SK-N-MC (cell line): ENCODE measurements around the gene ZBTB3.

Experiments
- DNase-seq: peaks from one replicate; pipeline ENCODE4 v3.0.0-alpha.2; 2011; ENCODE audit warnings: low read depth, low spot score
- H3K27ac ChIP-seq: fragments of 200-600 bp; sonication (generic); 2 replicates; pipeline ENCODE4 v1.5.1; 2016; ENCODE audit warnings: mixed run types
- H3K36me3 ChIP-seq: fragments of 200-600 bp; sonication (generic); 2 replicates; pipeline ENCODE4 v1.6.1; 2017; ENCODE audit warnings: antibody characterized with exemption, low read length, mixed read lengths; ENCODE audit not compliant: insufficient read depth
- H3K4me3 ChIP-seq: fragments of 200-600 bp; sonication (generic); 2 replicates; pipeline ENCODE4 v1.5.1; 2016
- H3K9ac ChIP-seq: fragments of 200-600 bp; sonication (generic); 2 replicates; pipeline ENCODE4 v1.8.0; 2017; ENCODE audit warnings: mixed run types, mixed read lengths; ENCODE audit not compliant: insufficient read length
- H3K9me3 ChIP-seq: fragments of 200-600 bp; sonication (generic); 2 replicates; pipeline ENCODE4 v1.6.1; 2017; ENCODE audit warnings: low read depth, mild to moderate bottlenecking, antibody characterized with exemption, low read length, moderate library complexity, mixed read lengths
- EZH2 ChIP-seq: fragments of 200-600 bp; sonication (generic); IDR thresholded peaks from one replicate; pipeline ENCODE4 v1.6.1; 2017; ENCODE audit warnings: antibody characterized with exemption
- FOXP2 ChIP-seq: optimal IDR thresholded peaks from 2 replicates; pipeline ENCODE3; 2011; ENCODE audit warnings: mild to moderate bottlenecking, moderate library complexity; ENCODE audit not compliant: insufficient read depth; ENCODE audit errors: extremely low read length, control extremely low read depth
- POLR2AphosphoS5 ChIP-seq: IDR thresholded peaks from 2 replicates; pipeline ENCODE4 v1.6.1; 2012; ENCODE audit warnings: mild to moderate bottlenecking, low read depth, low read length, borderline replicate concordance

Gene ZBTB3

GRCh38 chr11:62753736-62754603 is at the start of gene ZBTB3:
ZBTB3 (minus strand) TSS chr11:62754160; CDS start chr11:62753664, 496 bp downstream.
- peaks cover 4% of the 10 kb centered on the region; the same call in 1 of the 2 replicates for H3K36me3 ChIP-seq
- DNase-seq: peak; percentile 97
- TF ChIP-seq FOXP2: peak; percentile 29
- no peak for TF ChIP-seq EZH2
- TF ChIP-seq POLR2AphosphoS5: peak; percentile 84
- H3K9ac ChIP-seq: peak within 1 kb of the TSS; percentile 91
- H3K27ac ChIP-seq: peak within 1 kb of the TSS; percentile 96
- no peaks in the 10 kb centered on the region for H3K9me3 ChIP-seq
- H3K4me3 ChIP-seq: peak within 1 kb of the TSS; percentile 100

DNA sequence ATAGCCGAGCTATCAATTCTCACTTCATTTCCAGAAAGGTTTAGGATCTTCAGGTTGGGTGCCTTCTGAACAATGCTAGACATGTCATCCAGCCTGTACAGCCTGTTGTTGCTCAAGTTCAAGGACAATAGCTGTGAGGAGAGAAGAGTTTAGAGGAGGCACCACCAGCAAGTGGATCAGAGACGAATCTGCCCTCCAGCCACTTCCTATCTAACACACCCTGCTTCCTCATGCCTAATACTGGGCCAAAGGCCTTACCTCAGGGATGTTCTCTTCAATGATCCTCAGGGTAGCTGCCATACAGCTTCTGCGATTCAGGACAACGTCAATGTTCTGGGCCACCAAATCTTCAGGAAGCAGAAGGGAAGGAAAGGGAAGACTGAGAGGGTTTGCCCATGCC is 47.1 kb upstream of the ZBTB3 start:
- no peak overlapping the region for H3K9ac ChIP-seq
- no peak for TF ChIP-seq POLR2AphosphoS5
- no peak for TF ChIP-seq FOXP2
- TF ChIP-seq EZH2: no peak
- no peak overlapping the region for H3K4me3 ChIP-seq
- DNase-seq: no peak
- no peak overlapping the region for H3K27ac ChIP-seq
- H3K9me3 ChIP-seq: no peaks in the 10 kb centered on the region
- peaks cover 64% of the 10 kb centered on the region for H3K36me3 ChIP-seq

- no peak overlapping the region for H3K27ac ChIP-seq
- no peak overlapping the region for H3K4me3 ChIP-seq
- no peak overlapping the region for H3K9ac ChIP-seq
- H3K36me3 ChIP-seq: peaks cover 80% of the 10 kb centered on the region
- DNase-seq: no peak
- H3K9me3 ChIP-seq: no peaks in the 10 kb centered on the region
- no peak for TF ChIP-seq POLR2AphosphoS5
- TF ChIP-seq EZH2: no peak
- no peak for TF ChIP-seq FOXP2
Observed at GRCh38 chr11:62799486-62799885, 45.5 kb upstream of the ZBTB3 start.

GRCh38 chr11:62796281-62796680 is 42.3 kb upstream of the ZBTB3 start:
- TF ChIP-seq POLR2AphosphoS5 (no peak), EZH2 (no peak), FOXP2 (no peak)
- no peak for DNase-seq
- no peaks in the 10 kb centered on the region for H3K9me3 ChIP-seq
- no peak overlapping the region for H3K4me3 ChIP-seq
- no peak overlapping the region for H3K27ac ChIP-seq
- H3K9ac ChIP-seq: no peak overlapping the region
- peaks cover 80% of the 10 kb centered on the region for H3K36me3 ChIP-seq

DNA sequence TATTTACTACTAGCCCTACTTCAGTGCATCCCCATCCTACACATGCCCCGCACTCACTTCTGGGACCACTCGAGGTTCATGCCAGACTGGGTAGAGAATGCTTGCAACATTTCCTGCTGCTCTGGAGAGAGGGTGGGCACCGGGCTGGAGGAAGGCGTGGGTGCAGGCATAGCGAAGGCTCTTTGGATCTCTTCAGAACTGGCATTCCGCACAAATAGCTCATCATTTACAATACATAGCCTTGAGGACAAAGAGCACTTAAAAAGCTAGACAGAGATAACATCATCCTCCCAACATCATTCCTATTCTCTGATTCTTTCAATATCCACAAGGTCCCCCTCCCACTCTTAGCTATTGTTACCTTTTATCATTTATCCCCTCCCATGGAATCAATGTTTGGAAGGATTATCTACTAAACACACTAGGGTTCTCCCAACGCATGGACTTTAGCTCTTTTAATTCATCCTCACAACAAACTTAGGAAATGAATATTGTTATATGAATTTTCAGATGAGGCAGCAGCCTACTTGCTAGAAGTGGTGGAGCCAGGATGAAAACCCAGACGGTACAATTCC is 40.3 kb upstream of the ZBTB3 start:
- no peak overlapping the region for H3K27ac ChIP-seq
- DNase-seq: no peak
- H3K4me3 ChIP-seq: no peak overlapping the region
- H3K9ac ChIP-seq: no peak overlapping the region
- no peak for TF ChIP-seq FOXP2
- TF ChIP-seq EZH2: no peak
- TF ChIP-seq POLR2AphosphoS5: no peak
- no peaks in the 10 kb centered on the region for H3K9me3 ChIP-seq
- peaks cover 79% of the 10 kb centered on the region for H3K36me3 ChIP-seq

GRCh38 chr11:62792202-62792575 is 38.2 kb upstream of the ZBTB3 start:
- Histone ChIP-seq H3K4me3 (peak overlapping the region; percentile 84), H3K9ac (peak overlapping the region; percentile 24), H3K9me3 (no peaks in the 10 kb centered on the region), H3K27ac (peak overlapping the region; percentile 87), H3K36me3 (peaks cover 64% of the 10 kb centered on the region)
- TF ChIP-seq POLR2AphosphoS5 (no peak), FOXP2 (no peak), EZH2 (no peak)
- DNase-seq: no peak

GRCh38 chr11:62791501-62792201 is 37.7 kb upstream of the ZBTB3 start, which contains the start of gene TMEM223:
TMEM223 (minus strand) TSS chr11:62792006; CDS start chr11:62791994, 12 bp downstream.
- Histone ChIP-seq H3K36me3 (peaks cover 59% of the 10 kb centered on the region), H3K9me3 (no peaks in the 10 kb centered on the region), H3K27ac (peak within 1 kb of the TSS; percentile 87), H3K9ac (peak within 1 kb of the TSS; percentile 91), H3K4me3 (peak within 1 kb of the TSS; percentile 84)
- no peak for TF ChIP-seq EZH2
- peak; percentile 96 for TF ChIP-seq POLR2AphosphoS5
- TF ChIP-seq FOXP2: no peak
- no peak for DNase-seq

DNA sequence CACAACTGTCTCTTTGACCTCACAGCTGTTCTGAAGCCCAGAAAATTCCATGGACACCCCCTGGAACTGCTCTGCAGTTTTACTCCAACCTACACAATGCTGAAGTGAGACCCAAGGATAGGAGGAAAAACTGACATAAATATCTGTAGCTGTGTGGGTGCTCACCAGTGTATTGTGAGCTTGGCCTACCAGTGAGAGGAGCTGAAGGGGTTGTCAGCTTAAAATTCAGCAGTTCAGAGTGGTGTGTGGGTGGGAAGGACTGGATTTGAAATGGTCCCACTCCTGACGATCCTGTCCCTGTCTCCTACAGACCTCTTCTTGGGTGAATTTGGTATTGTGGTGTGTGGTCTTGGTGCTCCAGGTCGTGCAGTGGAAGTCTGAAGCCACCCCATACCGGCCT is 35.6 kb upstream of the ZBTB3 start:
- no peak overlapping the region for H3K9ac ChIP-seq
- no peaks in the 10 kb centered on the region for H3K9me3 ChIP-seq
- H3K36me3 ChIP-seq: peaks cover 47% of the 10 kb centered on the region
- H3K27ac ChIP-seq: peak overlapping the region; percentile 40; the same call in 1 of the 2 replicates
- no peak for DNase-seq
- no peak overlapping the region for H3K4me3 ChIP-seq
- TF ChIP-seq FOXP2: no peak
- no peak for TF ChIP-seq POLR2AphosphoS5
- no peak for TF ChIP-seq EZH2
